Neural crest cell (in vitro differentiated cells): ENCODE results near the gene TIMP2. TPM values are rescaled to one million over a fixed set of nuclear protein-coding genes. Genes with fewer than 3 reads are reported as not detected.

Experiments
- DNase-seq: peaks from one replicate; pipeline ENCODE4 v3.0.0; 2021; ENCODE audit warnings: low read depth, mixed read lengths, low spot score
- H3K27ac Mint-ChIP-seq: one replicate; pipeline ENCODE4 v1.8.0; 2021; ENCODE audit warnings: mild to moderate bottlenecking, mixed read lengths; ENCODE audit not compliant: unreplicated experiment
- H3K27me3 Mint-ChIP-seq: 2 replicates; pipeline ENCODE4 v1.8.0; 2021; ENCODE audit warnings: low read depth, mild to moderate bottlenecking, mixed read lengths
- H3K36me3 Mint-ChIP-seq: 2 replicates; pipeline ENCODE4 v1.8.0; 2021; ENCODE audit warnings: low read depth, mild to moderate bottlenecking, mixed read lengths
- H3K4me1 Mint-ChIP-seq: 2 replicates; pipeline ENCODE4 v1.8.0; 2021; ENCODE audit warnings: mixed read lengths
- H3K4me3 Mint-ChIP-seq: one replicate; pipeline ENCODE4 v1.8.0; 2021; ENCODE audit warnings: mild to moderate bottlenecking, mixed read lengths
- H3K9me3 Mint-ChIP-seq: 2 replicates; pipeline ENCODE4 v1.8.0; 2021; ENCODE audit warnings: mixed read lengths
- total RNA-seq: library from RNA; stranded (reverse); gene quantifications from 2 replicates; pipeline ENCODE4 v1.2.1, GENCODE V29; 2021
- TF ChIP-seq, protein P1 (sequence below): fragments of 200-600 bp; sonication (generic); conservative IDR thresholded peaks from 2 replicates; pipeline ENCODE4 v1.5.0; 2021; ENCODE audit warnings: antibody characterized with exemption, mild to moderate bottlenecking

TIMP2 gene
- total RNA-seq, 1 donor from 2014 or later: 58.5 TPM

DNA sequence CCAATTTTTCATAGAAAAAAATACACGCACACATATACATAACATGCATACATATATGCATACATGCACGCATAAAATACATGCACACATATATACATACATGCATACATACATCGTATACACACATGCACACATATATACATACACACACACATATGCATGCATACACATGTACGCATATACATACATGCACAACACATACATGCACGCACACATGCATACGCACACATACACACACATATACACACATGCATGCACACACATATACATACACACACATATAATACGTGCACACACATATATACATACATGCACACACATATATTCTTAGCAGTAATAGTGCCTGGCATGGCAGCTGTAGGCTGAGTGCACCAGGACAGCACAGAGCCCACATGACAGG, 109.5 kb downstream of the TIMP2 start:
- Mint-ChIP-seq H3K36me3 (peaks cover 17% of the 10 kb centered on the region), H3K4me1 (no peaks in the 10 kb centered on the region), H3K9me3 (no peaks in the 10 kb centered on the region), H3K27me3 (no peaks in the 10 kb centered on the region), H3K4me3 (no peak overlapping the region), H3K27ac (no peak overlapping the region)
- TF ChIP-seq, protein P1, sequence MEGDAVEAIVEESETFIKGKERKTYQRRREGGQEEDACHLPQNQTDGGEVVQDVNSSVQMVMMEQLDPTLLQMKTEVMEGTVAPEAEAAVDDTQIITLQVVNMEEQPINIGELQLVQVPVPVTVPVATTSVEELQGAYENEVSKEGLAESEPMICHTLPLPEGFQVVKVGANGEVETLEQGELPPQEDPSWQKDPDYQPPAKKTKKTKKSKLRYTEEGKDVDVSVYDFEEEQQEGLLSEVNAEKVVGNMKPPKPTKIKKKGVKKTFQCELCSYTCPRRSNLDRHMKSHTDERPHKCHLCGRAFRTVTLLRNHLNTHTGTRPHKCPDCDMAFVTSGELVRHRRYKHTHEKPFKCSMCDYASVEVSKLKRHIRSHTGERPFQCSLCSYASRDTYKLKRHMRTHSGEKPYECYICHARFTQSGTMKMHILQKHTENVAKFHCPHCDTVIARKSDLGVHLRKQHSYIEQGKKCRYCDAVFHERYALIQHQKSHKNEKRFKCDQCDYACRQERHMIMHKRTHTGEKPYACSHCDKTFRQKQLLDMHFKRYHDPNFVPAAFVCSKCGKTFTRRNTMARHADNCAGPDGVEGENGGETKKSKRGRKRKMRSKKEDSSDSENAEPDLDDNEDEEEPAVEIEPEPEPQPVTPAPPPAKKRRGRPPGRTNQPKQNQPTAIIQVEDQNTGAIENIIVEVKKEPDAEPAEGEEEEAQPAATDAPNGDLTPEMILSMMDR: no peak
- no peak for DNase-seq

- Mint-ChIP-seq H3K9me3 (no peaks in the 10 kb centered on the region), H3K36me3 (peaks cover 15% of the 10 kb centered on the region), H3K27ac (no peak overlapping the region), H3K4me3 (no peak overlapping the region), H3K27me3 (no peaks in the 10 kb centered on the region), H3K4me1 (no peaks in the 10 kb centered on the region)
- no peak for DNase-seq
- TF ChIP-seq, protein P1: no peak
Observed at GRCh38 chr17:78812855-78813254, 112.3 kb downstream of the TIMP2 start.

GRCh38 chr17:78808163-78808562, 117.0 kb downstream of the TIMP2 start:
- H3K4me3 Mint-ChIP-seq: no peak overlapping the region
- H3K36me3 Mint-ChIP-seq: peaks cover 5% of the 10 kb centered on the region
- H3K4me1 Mint-ChIP-seq: no peaks in the 10 kb centered on the region
- TF ChIP-seq, protein P1: no peak
- no peaks in the 10 kb centered on the region for H3K9me3 Mint-ChIP-seq
- no peak for DNase-seq
- H3K27me3 Mint-ChIP-seq: no peaks in the 10 kb centered on the region
- H3K27ac Mint-ChIP-seq: no peak overlapping the region

GRCh38 chr17:78806451-78806850, 118.7 kb downstream of the TIMP2 start:
- no peak overlapping the region for H3K4me3 Mint-ChIP-seq
- H3K9me3 Mint-ChIP-seq: no peaks in the 10 kb centered on the region
- no peak overlapping the region for H3K27ac Mint-ChIP-seq
- DNase-seq: no peak
- peaks cover 5% of the 10 kb centered on the region for H3K36me3 Mint-ChIP-seq
- TF ChIP-seq, protein P1: no peak
- no peaks in the 10 kb centered on the region for H3K27me3 Mint-ChIP-seq
- no peaks in the 10 kb centered on the region for H3K4me1 Mint-ChIP-seq

- no peak overlapping the region for H3K4me3 Mint-ChIP-seq
- no peaks in the 10 kb centered on the region for H3K4me1 Mint-ChIP-seq
- no peak for DNase-seq
- TF ChIP-seq, protein P1: no peak
- H3K27ac Mint-ChIP-seq: no peak overlapping the region
- H3K36me3 Mint-ChIP-seq: peaks cover 2% of the 10 kb centered on the region
- no peaks in the 10 kb centered on the region for H3K9me3 Mint-ChIP-seq
- H3K27me3 Mint-ChIP-seq: no peaks in the 10 kb centered on the region
Observed at GRCh38 chr17:78805301-78805700, 119.9 kb downstream of the TIMP2 start.

DNA sequence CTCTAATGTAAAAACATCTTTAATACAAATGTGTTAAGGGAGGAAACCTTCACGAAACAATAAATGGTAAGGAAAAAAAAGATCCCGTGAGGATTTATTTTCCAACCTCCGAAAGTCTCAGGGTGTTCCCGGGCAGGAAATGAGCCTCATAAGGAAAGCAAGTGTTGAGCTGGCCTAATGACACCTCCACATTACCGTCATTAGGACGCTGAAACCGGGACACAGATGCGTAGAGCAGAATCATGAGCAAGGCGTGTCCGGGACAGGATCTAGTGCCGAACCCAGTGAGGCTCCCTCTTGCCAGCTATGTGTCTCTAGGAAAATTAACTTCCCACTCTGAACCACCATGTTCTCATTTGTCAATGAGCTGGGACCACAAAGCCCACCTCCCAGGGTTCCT, 120.4 kb downstream of the TIMP2 start:
- Mint-ChIP-seq H3K9me3 (no peaks in the 10 kb centered on the region), H3K4me1 (no peaks in the 10 kb centered on the region), H3K4me3 (no peak overlapping the region), H3K27ac (no peak overlapping the region), H3K27me3 (no peaks in the 10 kb centered on the region), H3K36me3 (peaks cover 2% of the 10 kb centered on the region)
- no peak for DNase-seq
- TF ChIP-seq, protein P1: no peak
